ENCODE measurements around the gene SLC22A25.
"Not testable (repeated sequence)": the region's sequence is repeated elsewhere in the genome, so short reads cannot be mapped to it uniquely, and the experiment has no call there.

SLC22A25 gene

DNA sequence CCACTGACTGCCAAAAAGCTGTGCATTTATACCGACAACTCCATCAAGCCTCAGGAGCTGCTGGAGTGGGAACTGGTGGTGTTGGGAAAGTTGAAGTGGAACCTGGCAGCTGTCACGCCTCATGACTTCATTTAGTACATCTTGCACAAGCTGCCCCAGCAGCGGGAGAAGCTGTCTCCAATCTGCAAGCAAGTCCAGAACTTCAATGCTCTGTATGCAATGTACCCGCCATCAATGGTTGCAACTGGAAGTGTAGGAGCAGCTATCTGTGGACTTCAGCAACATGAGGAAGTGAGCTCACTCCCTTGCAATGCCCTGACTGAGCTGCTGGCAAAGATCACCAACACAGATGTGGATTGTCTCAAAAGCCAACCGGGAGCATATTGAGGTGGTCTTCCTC, at the start of gene SLC22A25:
Gene SLC22A25, minus strand, starts transcription at position 67 of the 400 bp plus-strand sequence. CDS start 13,947 bp downstream, outside the sequence.
- no peak for FAIRE-seq

DNA sequence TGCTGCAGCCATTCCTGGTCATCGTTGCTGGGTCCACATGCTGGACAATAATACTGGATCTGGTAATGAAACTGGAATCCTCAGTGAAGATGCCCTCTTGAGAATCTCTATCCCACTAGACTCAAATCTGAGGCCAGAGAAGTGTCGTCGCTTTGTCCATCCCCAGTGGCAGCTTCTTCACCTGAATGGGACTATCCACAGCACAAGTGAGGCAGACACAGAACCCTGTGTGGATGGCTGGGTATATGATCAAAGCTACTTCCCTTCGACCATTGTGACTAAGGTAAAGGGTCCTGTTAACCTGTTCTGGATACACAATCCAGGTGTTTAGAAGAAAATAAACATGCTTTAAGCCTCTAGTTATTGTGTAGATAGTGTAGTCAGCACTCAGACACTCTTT, 46.9 kb upstream of the SLC22A25 start:
- FAIRE-seq: no peak
- DNase-seq (ENCODE audit: extremely low spot score, insufficient read length, low read depth): no peak

More for the DNA sequence above, at the start of gene SLC22A25:
- DNase-seq (ENCODE audit: extremely low spot score, insufficient read length, low read depth): no peak

DNA sequence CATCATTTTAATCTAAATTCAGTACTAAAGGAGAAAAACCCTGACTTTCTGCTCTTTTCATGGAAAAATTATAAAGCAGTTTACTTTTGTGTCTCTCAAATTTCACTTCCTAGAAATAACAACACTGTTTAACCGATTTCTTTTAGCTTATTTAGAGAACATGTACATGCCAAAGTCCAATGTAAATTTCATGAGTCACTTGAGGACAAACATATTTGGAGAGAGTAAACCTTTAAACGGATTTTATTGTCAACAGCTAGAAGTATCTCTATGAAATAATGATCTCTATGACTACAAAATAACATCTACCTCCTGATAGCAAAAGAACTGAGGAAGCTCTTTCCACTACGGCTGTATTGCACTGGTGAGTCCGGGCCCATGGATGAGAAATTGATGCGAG, 46.3 kb upstream of the SLC22A25 start:
- no peak for FAIRE-seq
- no peak for DNase-seq (ENCODE audit: extremely low spot score, insufficient read length, low read depth)

DNA sequence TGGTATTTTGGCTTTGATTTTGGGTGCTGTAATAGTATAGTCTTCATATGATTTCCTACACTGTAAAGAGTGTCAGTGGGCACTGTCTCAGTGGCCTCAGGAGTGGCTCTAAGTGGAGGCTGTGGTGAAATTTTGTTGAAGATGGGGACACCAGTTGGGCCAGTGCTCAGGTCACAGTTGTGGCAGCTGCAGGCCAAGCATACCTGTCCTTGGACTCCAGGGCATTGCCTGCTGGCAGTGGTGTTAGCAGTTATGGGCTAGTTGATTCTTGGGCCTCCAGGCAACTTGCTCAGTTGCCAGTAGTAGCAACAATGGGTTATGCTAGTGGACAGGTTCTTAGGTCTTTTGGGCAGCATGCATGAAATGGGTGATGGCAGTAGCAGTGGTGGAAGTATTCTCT, 39.2 kb upstream of the SLC22A25 start:
- no peak for FAIRE-seq
- no peak for DNase-seq (ENCODE audit: extremely low spot score, insufficient read length, low read depth)

DNA sequence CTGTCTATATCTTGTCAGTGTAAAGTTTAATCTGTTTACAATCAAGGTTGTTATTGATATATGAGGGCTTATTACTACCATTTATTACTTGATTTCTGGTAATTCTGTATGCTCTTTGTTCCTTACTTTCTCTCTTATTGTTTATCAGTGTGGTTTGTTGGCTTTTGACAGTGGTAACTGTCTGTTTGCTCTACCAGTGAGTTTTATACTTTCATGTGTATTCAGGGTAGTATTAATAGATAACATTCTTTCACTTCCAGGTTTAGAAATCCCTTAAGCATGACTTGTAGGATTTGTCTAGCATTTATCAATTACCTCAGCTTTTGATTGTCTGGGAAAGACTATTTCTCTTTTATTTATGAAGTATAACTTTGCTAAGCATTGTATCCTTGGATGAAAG, 37.5 kb upstream of the SLC22A25 start:
- DNase-seq (ENCODE audit: extremely low spot score, insufficient read length, low read depth) (no peak), FAIRE-seq (no peak)

DNA sequence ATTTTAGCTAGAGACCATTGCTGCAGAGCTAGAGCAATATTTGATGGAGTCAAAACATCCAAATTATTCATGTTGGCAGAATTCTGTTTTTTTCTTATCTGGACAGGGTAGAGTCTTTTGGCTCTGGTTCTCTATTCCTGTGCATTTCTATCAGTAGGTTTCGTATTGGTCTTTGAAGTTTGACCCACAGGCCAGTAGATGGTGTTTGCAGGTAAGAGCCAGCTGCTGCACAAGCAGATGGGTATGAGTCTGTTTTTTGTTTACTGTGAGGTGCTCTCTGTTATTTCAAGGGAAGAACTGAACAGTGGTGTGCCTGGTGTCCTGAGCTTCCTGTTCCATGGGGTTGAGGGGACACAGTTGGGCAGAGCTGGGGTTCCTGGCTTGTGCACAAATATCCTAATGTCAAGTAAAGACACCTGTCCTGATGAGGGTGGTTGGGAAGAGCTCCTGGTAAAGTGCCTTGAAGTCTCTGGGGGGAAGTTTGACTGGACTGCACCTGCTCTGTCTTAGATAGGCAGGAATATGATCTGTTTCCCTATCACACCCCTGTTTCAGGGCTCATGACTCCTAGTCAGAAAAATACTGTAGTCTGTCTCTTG, 34.0 kb upstream of the SLC22A25 start:
- no peak for FAIRE-seq
- no peak for DNase-seq (ENCODE audit: extremely low spot score, insufficient read length, low read depth)

DNA sequence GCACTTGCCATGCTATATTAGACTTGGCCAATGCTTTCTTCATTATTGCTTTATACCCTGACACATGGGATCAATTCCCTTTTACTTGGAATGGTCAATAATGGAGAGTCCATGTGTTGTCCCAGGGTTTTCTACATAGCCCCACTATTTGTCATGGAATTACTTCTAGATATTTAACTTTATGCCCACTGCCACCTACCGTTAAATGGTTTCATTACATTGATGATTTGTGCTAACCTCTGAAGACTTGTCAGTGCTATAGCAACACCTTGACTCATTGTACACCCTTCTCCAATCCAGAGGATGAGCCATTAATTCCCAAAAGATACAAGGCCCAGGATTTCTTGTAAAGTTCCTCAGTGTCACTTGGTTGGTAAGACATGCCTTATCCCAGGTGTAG, 31.4 kb upstream of the SLC22A25 start:
- no peak for FAIRE-seq
- DNase-seq (ENCODE audit: extremely low spot score, insufficient read length, low read depth): no peak

DNA sequence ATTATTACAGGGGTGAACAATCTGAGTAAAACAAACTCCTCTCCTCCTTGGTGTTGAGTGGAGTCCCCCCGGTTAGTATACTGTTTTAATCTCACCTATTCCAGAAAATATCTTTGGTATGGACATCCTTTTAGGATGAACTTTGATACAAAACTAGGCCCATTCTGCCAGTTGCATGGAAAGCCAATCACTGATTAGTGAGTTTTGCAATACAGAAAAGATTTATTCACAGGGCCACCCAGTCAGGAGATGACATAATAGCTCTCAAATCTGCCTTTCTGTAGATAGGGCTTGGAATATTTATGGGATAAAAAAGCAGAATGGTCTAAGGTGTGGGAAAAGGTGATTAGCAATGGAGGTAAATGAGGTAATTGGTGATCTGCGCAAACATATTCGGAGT, 30.3 kb upstream of the SLC22A25 start:
- DNase-seq (ENCODE audit: extremely low spot score, insufficient read length, low read depth) (no peak), FAIRE-seq (no peak)

DNA sequence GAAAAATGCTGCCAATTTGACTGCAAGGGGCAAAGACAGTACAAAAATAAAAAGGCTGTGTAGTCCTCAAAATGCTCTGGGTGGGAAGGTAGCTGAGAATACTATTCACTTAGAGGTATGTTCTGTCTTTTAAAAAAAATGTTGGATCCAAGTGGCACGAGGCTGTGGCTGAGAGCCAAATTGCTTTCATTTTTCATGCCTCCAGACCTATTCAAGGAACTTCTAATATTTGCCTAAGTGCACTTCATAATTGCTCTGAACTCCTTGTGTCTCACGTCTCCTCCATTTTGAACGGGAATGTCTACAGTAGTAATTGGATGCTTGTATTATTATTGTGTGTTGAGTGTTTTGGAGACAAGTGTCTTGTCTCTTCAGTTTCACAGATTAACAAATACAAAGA, 19.1 kb upstream of the SLC22A25 start:
- FAIRE-seq (no peak), DNase-seq (ENCODE audit: extremely low spot score, insufficient read length, low read depth) (no peak)

DNA sequence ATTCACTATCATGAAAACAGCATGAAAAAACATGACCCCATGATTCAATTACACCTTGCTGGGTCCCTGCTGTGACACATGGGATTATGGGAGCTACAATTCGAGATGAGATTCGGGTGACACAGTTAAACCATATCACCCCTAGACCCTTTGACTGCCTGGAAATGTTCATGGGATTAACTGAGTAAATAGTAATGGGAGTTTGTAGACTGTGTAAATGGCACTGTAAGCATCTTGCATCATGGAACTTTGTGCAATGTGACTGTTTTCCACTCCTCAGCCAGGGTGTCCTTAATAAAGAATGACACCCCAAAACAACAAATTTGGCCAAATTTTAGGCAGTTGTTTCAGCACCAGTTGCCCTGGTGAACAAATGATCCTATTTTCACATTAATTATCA, 7.9 kb upstream of the SLC22A25 start:
- FAIRE-seq: no peak
- DNase-seq (ENCODE audit: extremely low spot score, insufficient read length, low read depth): no peak

DNA sequence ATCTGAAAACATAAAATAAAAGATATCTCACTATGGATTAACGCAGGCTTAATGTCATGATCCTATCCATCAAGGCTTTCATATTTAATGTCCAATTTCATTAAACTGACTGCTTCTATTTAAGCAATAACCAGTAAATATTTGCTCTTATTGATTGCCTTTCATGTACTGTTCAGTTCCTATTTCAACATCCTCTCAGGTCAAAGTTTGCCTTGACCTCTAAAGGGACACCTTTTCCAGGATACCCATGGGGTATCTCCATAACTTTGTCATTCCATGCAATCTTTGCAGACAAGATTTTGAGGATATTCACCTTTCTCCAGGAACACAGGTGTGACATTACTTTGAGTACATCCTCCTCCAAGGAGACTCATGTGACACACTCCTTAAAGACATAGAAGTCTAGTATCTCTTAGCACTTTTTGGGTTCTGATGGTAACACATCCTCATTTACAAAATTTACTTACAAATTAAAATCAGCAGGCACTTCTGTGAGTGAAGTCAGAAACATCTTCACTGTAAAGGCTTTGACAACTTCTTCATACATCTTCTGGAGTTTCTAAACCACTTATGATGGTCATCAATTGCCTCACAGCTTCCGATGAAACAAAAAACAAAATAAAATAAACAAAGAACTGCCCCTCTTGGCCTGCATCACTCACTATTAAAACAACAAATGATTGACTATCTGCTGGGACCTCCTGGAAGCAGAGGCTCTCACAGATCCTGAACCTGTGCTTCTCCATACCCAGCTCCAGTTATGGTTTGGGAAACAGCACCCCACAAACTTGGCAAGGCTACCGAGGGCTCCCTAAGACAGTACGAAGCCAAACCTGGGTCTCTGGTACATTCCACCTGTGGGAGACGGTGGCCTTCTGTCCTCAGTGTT, 7.0 kb upstream of the SLC22A25 start:
- FAIRE-seq: no peak

DNA sequence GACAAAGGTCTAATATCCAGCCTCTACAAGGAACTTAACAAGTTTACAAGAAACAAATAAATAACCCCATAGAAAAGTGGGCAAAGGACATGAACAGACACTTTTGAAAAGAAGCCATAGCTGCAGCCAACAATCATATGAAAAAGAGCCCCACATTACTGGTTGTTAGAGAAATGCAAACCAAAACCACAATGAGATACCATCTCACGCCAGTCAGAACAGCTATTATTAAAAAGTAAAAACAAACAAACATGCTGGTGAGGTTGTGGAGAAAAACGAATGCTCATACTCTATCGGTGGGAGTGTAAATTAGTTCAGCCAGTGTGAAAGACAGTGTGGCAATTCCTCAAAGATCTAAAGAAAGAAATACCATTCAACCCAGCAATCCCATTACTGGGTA, 5.6 kb upstream of the SLC22A25 start:
- no peak for FAIRE-seq
- no peak for DNase-seq (ENCODE audit: extremely low spot score, insufficient read length, low read depth)

More for the DNA sequence above, 7.0 kb upstream of the SLC22A25 start:
- DNase-seq (ENCODE audit: extremely low spot score, insufficient read length, low read depth): no peak

DNA sequence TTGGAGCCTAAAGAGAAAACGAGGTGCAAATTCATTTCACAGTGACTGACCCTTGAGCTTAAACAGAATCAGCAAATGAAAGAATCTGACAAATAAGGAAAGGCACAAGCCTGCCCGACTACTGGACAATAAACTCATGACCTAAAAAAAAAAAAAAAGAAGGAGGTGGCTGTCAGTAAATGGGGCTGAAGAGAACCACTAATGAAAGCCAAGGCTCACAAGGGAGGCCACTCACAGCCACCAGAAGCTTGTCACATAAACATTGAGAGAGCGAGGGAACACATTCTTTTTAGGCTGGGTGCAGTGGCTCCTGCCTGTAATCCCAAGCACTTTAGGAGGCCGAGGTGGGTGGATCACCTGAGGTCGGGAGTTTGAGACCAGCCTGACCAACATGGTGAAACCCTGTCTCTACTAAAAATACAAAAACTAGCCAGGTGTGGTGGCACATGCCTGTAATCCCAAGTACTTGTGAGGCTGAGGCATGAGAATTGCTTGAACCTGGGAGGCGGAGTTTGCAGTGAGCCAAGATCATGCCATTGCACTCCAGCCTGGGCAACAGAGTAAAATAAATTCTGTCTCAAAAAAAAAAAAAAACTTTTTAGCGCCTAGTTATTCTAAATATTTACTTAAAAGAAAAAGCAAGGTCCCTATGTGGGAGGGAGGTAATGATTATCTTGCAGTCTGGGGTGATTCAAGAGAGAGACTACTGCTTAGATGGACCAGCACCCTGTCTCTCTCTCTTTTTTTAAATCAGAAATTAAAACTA, 4.0 kb upstream of the SLC22A25 start:
- FAIRE-seq; DNase-seq (ENCODE audit: extremely low spot score, insufficient read length, low read depth): not testable (repeated sequence)

DNA sequence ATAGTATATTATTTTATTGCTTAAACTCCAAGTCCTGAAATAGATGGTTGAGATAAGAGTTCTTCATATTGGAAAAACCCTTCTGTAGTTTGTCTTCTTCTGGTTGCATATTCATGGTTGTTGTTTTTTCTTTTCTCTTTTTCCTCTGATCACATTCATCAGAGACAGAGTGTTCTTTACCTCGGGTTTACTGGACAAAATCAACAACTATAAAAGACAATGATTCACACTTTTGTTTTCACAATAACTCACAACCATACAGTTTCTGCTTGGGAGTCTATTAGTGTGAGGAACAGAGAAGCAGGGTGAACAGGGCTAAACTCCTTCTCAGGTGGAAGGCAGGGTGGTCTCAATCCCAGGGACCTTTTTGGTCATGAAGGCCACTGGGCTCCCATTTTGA, 2.6 kb upstream of the SLC22A25 start:
- FAIRE-seq (no peak), DNase-seq (ENCODE audit: extremely low spot score, insufficient read length, low read depth) (no peak)

DNA sequence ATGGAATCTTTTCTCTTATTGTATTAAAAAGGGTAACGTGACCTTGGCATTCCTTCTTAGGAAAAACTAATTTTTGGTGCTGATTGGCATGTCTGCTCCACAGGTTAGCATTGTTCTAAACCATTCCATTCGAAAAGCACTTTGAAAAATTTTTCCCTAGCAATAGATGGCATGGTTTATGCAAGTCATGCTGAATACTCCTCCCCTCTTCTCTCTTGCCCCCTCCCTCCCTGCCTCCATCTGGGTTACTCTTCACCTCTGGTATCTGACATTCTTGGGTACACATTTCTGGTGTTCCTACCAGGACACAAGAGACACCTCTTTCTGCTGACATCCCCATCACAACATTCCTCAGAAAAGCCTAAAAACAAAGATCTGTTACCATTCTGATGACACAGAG, 1.5 kb upstream of the SLC22A25 start:
- FAIRE-seq (no peak), DNase-seq (ENCODE audit: extremely low spot score, insufficient read length, low read depth) (no peak)

DNA sequence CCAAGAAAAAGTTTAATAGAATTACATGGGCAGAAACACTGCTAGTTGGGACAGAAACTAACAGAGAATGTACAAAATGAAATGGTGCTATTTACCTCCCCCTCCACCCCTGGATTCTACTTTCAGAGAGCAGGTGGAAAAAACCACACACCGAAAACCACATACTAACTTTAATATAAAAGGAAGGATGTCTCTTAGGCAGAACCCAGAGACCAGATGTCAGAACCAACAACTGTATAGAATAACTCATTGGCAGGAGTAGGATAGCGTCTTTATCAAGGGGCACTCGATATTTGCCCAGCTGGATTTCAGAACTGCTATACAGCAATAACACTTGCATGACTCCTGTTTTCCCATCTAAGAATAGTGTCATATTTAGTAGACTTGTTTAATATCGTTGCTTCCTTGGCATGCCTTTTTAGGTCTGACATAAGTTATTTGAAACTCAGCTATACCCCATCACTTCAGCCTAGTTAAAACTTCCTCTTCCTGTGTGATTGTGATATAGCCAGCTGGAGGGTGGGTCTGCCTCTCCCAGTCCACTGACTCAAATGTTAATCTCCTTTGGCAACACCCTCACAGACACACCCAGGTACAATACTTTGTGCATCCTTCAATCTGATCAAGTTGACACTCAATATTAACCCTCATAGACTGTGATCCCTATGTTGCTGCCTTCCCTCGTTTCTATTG, 1.2 kb downstream of the SLC22A25 start:
- DNase-seq (ENCODE audit: extremely low spot score, insufficient read length, low read depth) (no peak), FAIRE-seq (no peak)

DNA sequence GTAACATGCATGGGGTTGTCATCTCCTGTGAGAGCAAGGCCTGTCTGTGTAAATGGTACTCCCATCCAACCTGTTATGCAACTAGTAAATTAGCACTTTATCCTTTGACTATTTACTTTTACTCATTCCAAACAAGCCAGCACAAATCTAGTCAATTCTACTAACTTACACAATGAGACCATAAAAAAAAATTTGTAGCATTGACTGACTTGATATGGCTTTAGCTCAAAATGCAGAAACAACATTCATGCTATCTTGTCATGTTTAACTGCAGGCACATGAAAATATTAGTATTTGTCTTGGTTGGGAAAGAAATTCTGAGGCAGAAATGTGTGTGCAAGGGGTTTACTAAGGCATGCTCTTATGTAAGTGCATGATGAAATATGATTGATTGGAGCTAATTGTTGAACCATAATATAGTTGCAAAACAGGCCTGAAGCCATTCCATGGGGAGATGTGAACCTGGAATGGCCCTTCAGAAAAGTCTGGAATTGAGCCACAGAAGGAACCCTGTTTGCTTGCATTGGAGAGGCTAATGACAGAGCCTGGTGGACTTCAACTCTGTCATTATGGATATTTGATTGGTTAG, 2.5 kb downstream of the SLC22A25 start:
- FAIRE-seq: no peak
- no peak for DNase-seq (ENCODE audit: extremely low spot score, insufficient read length, low read depth)

DNA sequence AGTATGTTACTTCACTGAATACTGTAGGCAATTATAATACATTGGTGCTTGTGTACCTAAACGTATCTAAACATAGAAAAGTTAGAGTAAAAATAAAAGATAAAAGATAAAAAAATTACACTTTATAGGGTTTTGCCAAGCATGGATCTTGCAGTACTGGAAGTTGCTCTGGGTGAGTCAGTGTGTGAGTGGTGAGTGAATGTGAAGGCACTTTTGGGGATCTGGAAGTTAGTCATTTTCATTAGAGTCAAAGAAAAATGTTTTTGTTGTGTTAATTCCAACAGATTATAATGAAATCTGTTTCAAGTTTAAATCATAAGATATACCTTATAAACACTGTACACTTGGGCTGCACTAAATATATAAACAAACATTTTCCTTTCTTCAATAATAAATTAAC, 3.3 kb downstream of the SLC22A25 start:
- no peak for DNase-seq (ENCODE audit: extremely low spot score, insufficient read length, low read depth)
- FAIRE-seq: no peak

DNA sequence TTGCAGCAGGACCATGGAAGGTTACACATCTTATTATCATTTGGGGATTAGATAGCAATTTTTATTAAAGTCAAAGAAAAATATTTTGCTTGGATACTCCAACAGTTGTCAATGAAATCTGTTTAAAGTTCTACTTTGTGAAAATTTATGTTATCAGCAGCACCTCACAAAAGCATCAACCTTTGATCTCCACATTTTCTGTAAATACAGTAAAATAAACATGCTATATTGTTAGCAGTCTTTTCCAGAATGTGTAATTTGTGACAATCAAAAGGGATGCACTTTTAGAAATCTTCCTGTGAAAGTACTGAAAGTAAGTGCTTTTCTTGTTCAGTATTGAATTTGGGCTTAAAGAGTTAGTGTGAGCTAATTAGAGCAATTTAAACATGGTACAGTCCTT, 4.1 kb downstream of the SLC22A25 start:
- DNase-seq (ENCODE audit: extremely low spot score, insufficient read length, low read depth) (no peak), FAIRE-seq (no peak)

DNA sequence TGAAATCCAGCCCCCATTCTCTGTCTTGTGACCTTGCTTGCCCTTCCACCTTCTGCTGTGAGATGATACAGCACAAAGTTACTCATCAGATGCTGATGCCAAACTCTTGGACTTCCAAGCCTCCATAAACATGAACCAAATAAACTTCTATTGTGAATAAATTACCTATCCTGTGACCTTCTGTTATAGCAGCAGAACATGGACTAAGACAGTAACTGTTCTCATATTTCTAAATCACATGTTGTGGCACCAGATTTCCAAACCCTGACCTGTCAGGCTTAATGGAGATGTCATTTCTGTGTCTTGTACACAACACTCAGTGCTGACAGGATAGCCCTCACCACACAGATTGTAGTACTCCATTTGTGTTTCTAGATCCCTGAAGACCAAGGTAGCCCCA, 6.0 kb downstream of the SLC22A25 start:
- no peak for FAIRE-seq
- DNase-seq (ENCODE audit: extremely low spot score, insufficient read length, low read depth): no peak
